DOHH2 (cell line): ENCODE results near the gene TNRC6B.

Experiments used
- H3F3A ChIP-seq: fragments of 200-600 bp; sonication (generic), shearing (Covaris generic); 2 replicates; pipeline ENCODE4 v1.6.0; 2016; ENCODE audit warnings: antibody characterized with exemption, mild to moderate bottlenecking; ENCODE audit not compliant: control insufficient read depth, insufficient read depth
- H3K27ac ChIP-seq: fragments of 200-600 bp; sonication (generic); 2 replicates; pipeline ENCODE4 v1.5.1; 2014; ENCODE audit warnings: low read depth, mild to moderate bottlenecking, low read length, moderate library complexity
- H3K27me3 ChIP-seq: fragments of 200-600 bp; sonication (generic); 2 replicates; pipeline ENCODE4 v1.6.1; 2014; ENCODE audit warnings: mild to moderate bottlenecking, low read length, mixed read lengths; ENCODE audit not compliant: control insufficient read depth
- H3K36me3 ChIP-seq: fragments of 200-600 bp; sonication (generic); 2 replicates; pipeline ENCODE4 v1.6.1; 2014; ENCODE audit warnings: mild to moderate bottlenecking, low read length, moderate library complexity, mixed read lengths; ENCODE audit not compliant: control insufficient read depth
- H3K4me1 ChIP-seq: fragments of 200-600 bp; sonication (generic); 2 replicates; pipeline ENCODE4 v1.6.1; 2014; ENCODE audit warnings: mild to moderate bottlenecking, low read length, mixed read lengths; ENCODE audit not compliant: control insufficient read depth
- H3K4me2 ChIP-seq: fragments of 200-600 bp; sonication (generic); 2 replicates; pipeline ENCODE4 v1.6.0; 2014; ENCODE audit warnings: mild to moderate bottlenecking, low read length, moderate library complexity
- H3K4me3 ChIP-seq: fragments of 200-600 bp; sonication (generic); 2 replicates; pipeline ENCODE4 v1.5.1; 2014; ENCODE audit warnings: mild to moderate bottlenecking, low read length, mixed read lengths
- H3K79me2 ChIP-seq: fragments of 200-600 bp; sonication (generic); 2 replicates; pipeline ENCODE4 v1.6.1; 2014; ENCODE audit warnings: mild to moderate bottlenecking, low read length, mixed read lengths; ENCODE audit not compliant: control insufficient read depth
- H3K9me2 ChIP-seq: fragments of 200-600 bp; sonication (generic); replicated peaks from 2 replicates; pipeline ENCODE4 v1.6.1; 2014; ENCODE audit warnings: mild to moderate bottlenecking, low read length, mixed read lengths; ENCODE audit not compliant: control insufficient read depth
- H3K9me3 ChIP-seq: fragments of 200-600 bp; sonication (generic); 2 replicates; pipeline ENCODE4 v1.6.1; 2014; ENCODE audit warnings: antibody characterized with exemption, low read length, mixed read lengths; ENCODE audit not compliant: control insufficient read depth, insufficient read depth
- H4K20me1 ChIP-seq: fragments of 200-600 bp; sonication (generic); 2 replicates; pipeline ENCODE4 v1.6.0; 2014; ENCODE audit warnings: low read depth, mild to moderate bottlenecking, antibody characterized with exemption, low read length, moderate library complexity; ENCODE audit not compliant: control insufficient read depth, insufficient read depth
- EZH2phosphoT487 ChIP-seq: fragments of 200-600 bp; sonication (generic); IDR thresholded peaks from 2 replicates; pipeline ENCODE4 v1.6.1; 2017; ENCODE audit warnings: borderline replicate concordance, mild to moderate bottlenecking, antibody characterized with exemption, low read length, moderate library complexity, mixed read lengths
- TF ChIP-seq, protein P1 (sequence below): fragments of 200-600 bp; sonication (generic); IDR thresholded peaks from one replicate; pipeline ENCODE4 v1.5.1; 2014; ENCODE audit warnings: antibody characterized with exemption, mild to moderate bottlenecking, low read depth, low read length; ENCODE audit not compliant: poor library complexity, severe bottlenecking

TNRC6B gene

DNA sequence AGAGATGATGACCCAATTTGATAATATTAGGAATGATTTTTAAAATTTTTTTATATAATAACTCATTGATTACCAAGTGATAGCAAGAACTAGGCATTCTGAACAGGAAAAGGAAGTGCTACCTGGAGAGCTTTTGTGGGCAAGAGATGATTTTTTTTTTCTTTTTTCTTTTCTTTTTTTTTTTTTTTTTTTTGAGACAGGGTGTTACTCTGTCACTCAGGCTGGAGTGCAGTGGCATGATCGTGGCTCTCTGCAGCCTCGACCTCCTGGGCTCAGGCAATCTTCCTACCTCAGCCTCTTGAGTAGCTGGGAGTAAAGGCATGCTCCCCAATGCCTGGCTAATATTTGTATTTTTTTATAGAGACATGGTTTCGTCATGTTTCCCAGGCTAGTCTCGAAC is 40.4 kb downstream of the TNRC6B start:
- peaks cover 98% of the 10 kb centered on the region for H3K79me2 ChIP-seq
- no peak for TF ChIP-seq EZH2phosphoT487
- TF ChIP-seq, protein P1, sequence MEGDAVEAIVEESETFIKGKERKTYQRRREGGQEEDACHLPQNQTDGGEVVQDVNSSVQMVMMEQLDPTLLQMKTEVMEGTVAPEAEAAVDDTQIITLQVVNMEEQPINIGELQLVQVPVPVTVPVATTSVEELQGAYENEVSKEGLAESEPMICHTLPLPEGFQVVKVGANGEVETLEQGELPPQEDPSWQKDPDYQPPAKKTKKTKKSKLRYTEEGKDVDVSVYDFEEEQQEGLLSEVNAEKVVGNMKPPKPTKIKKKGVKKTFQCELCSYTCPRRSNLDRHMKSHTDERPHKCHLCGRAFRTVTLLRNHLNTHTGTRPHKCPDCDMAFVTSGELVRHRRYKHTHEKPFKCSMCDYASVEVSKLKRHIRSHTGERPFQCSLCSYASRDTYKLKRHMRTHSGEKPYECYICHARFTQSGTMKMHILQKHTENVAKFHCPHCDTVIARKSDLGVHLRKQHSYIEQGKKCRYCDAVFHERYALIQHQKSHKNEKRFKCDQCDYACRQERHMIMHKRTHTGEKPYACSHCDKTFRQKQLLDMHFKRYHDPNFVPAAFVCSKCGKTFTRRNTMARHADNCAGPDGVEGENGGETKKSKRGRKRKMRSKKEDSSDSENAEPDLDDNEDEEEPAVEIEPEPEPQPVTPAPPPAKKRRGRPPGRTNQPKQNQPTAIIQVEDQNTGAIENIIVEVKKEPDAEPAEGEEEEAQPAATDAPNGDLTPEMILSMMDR = no peak
- no peaks in the 10 kb centered on the region for H3K27me3 ChIP-seq
- no peak overlapping the region for H3K27ac ChIP-seq
- H3K36me3 ChIP-seq = 0 out of 2 replicates have a peak, but pooled peaks cover 4% of the 10 kb centered on the region
- H3K9me2 ChIP-seq = no peaks in the 10 kb centered on the region
- H3K4me3 ChIP-seq = no peak overlapping the region
- H3K4me1 ChIP-seq = peaks cover 39% of the 10 kb centered on the region
- H3K4me2 ChIP-seq = no peak overlapping the region
- H3F3A ChIP-seq = peaks cover 9% of the 10 kb centered on the region
- 0 out of 2 replicates have a peak, but pooled peaks cover 3% of the 10 kb centered on the region for H4K20me1 ChIP-seq
- H3K9me3 ChIP-seq = no peaks in the 10 kb centered on the region

DNA sequence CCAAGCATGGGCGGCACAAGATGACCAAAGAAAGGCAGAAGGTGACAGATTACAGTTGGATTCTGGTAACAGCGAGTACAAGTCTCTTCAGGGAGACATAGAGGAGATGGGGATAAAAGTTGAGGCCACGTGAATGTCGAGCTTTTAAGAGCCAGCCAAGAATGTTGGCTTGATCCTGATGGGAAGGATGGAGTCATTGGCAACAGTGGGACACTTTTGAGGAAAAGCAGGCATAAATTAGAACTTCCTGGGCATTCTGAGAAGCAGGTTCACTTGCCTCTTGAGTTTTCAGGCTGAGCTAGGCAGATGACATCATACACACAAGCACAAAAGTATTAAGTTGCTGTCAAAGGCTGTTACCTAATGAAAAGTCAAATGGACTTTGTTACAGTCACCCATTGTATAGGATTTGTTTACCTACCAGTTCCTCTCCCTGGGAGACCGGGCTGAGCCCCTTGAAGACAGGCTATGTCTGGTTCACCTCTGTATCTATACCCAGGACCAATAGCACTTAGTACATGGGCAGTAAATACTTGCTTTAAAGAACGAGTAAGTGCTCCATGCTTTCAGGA is 41.1 kb downstream of the TNRC6B start:
- Histone ChIP-seq H4K20me1 (0 out of 2 replicates have a peak, but pooled peaks cover 3% of the 10 kb centered on the region), H3K4me2 (no peak overlapping the region)

DNA sequence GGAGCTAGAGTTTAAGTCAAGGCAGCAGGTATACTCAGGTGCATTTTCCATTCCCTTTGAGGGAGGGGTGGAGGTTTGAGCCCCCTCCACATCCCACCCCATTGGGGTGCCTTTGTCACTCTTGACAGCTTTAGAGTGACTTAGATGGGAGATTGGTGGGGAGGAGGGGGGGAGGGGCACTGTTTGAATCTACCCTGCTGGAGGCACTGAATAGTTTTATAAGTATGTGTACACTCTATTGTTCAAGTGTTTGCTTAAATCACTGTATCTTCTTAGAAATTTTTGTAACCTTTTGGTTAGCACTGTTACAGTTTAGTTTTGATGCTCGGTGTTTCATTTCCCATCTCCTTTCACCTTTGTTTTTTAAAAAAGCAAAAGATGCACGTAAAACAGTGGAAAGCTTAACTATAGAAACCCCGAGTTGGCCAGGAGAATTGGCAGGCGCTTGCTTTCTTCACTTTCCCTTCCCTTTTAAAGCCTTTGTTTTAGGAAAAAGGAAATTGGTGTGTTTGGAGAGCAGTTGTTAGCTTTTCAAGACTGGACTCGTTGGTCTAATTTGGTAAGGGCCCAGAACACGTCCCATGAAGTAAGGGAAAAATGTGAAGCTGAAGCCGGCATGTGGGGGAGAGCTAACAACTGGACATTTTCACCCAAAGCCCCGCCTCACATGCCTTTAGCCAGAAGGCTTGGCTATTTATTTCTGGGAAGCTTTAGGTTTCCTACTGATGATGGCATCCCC is 42.8 kb downstream of the TNRC6B start:
- Histone ChIP-seq H3K79me2 (peaks cover 97% of the 10 kb centered on the region), H3K9me2 (no peaks in the 10 kb centered on the region), H3K36me3 (0 out of 2 replicates have a peak, but pooled peaks cover 4% of the 10 kb centered on the region), H3K4me3 (no peak overlapping the region), H3F3A (peaks cover 3% of the 10 kb centered on the region; the same call in 1 of the 2 replicates), H3K27ac (no peak overlapping the region), H3K9me3 (no peaks in the 10 kb centered on the region), H3K4me2 (no peak overlapping the region), H3K4me1 (peaks cover 16% of the 10 kb centered on the region), H3K27me3 (no peaks in the 10 kb centered on the region), H4K20me1 (peaks cover 7% of the 10 kb centered on the region; the same call in 1 of the 2 replicates)
- TF ChIP-seq, protein P1 = no peak
- TF ChIP-seq EZH2phosphoT487 = no peak

More for the DNA sequence above, 41.1 kb downstream of the TNRC6B start:
- H3K4me1 ChIP-seq = peaks cover 33% of the 10 kb centered on the region
- no peaks in the 10 kb centered on the region for H3K27me3 ChIP-seq
- no peak overlapping the region for H3K27ac ChIP-seq
- no peak overlapping the region for H3K4me3 ChIP-seq
- peaks cover 98% of the 10 kb centered on the region for H3K79me2 ChIP-seq
- no peaks in the 10 kb centered on the region for H3K9me3 ChIP-seq
- H3F3A ChIP-seq = peaks cover 9% of the 10 kb centered on the region; the same call in 1 of the 2 replicates
- no peaks in the 10 kb centered on the region for H3K9me2 ChIP-seq
- TF ChIP-seq, protein P1 = no peak
- TF ChIP-seq EZH2phosphoT487 = no peak
- 0 out of 2 replicates have a peak, but pooled peaks cover 4% of the 10 kb centered on the region for H3K36me3 ChIP-seq
